Measurements from ENCODE around the gene FAM180A.
"Not testable (repeated sequence)": the region's sequence is repeated elsewhere in the genome, so short reads cannot be mapped to it uniquely, and the experiment has no call there.

The FAM180A gene

GRCh38 chr7:135741905-135742304 lies 6.7 kb downstream of the FAM180A start:
- no peak for TF ChIP-seq CTCF (IDR thresholded peaks at IDR 0.05; ENCODE audit: low read depth, low read length)
- H3K4me3 ChIP-seq (ENCODE audit: low read depth, low read length): no peak overlapping the region

GRCh38 chr7:135740889-135741288 lies 7.7 kb downstream of the FAM180A start:
- no peak overlapping the region for H3K4me3 ChIP-seq (ENCODE audit: low read depth, low read length)
- TF ChIP-seq CTCF (IDR thresholded peaks at IDR 0.05; ENCODE audit: low read depth, low read length): no peak

GRCh38 chr7:135737306-135737647 lies 11.3 kb downstream of the FAM180A start:
- H3K4me3 ChIP-seq (ENCODE audit: low read depth, low read length): not testable (repeated sequence)

GRCh38 chr7:135736586-135737305 lies 11.9 kb downstream of the FAM180A start:
- no peak for TF ChIP-seq CTCF (IDR thresholded peaks at IDR 0.05; ENCODE audit: low read depth, low read length)
- H3K4me3 ChIP-seq (ENCODE audit: low read depth, low read length): no peak overlapping the region

- TF ChIP-seq CTCF (IDR thresholded peaks at IDR 0.05; ENCODE audit: low read depth, low read length): no peak
- H3K4me3 ChIP-seq (ENCODE audit: low read depth, low read length): no peak overlapping the region
These were observed 14.3 kb downstream of the FAM180A start for GRCh38 chr7:135734343-135734689.

- H3K4me3 ChIP-seq (ENCODE audit: low read depth, low read length): no peak overlapping the region
- no peak for TF ChIP-seq CTCF (IDR thresholded peaks at IDR 0.05; ENCODE audit: low read depth, low read length)
These were observed 14.8 kb downstream of the FAM180A start for GRCh38 chr7:135733603-135734342.

- no peak for TF ChIP-seq CTCF (IDR thresholded peaks at IDR 0.05; ENCODE audit: low read depth, low read length)
These were observed 17.5 kb downstream of the FAM180A start for GRCh38 chr7:135731131-135731530.

More at GRCh38 chr7:135731131-135731530, 17.5 kb downstream of the FAM180A start:
- H3K4me3 ChIP-seq (ENCODE audit: low read depth, low read length): no peak overlapping the region

All from WI38 (cell line).